Esophagus muscularis mucosa (tissue), 3 donors: ENCODE measurements around the gene CDX1.

Experiments
- POLR2A ChIP-seq: fragments of 450-650 bp; IDR thresholded peaks from one replicate; pipeline ENCODE4 v1.6.1; 2017; ENCODE audit warnings: antibody characterized with exemption, moderate library complexity, mild to moderate bottlenecking, low read depth
- POLR2AphosphoS5 ChIP-seq, 2 donors: sonication (generic); formaldehyde crosslinking; IDR thresholded peaks; one replicate each; pipeline ENCODE4 v1.6.1; 2017; ENCODE audit warnings: antibody characterized with exemption in 2 of 2
- TF ChIP-seq, protein P1 (sequence below), 3 experiments: fragments of 200-600 bp in 2 of 3; fragments of 450-650 bp in 1 of 3; sonication (generic) in 2 of 3; IDR thresholded peaks; one replicate each; pipeline ENCODE4 v1.5.1; 2017 to 2019; ENCODE audit warnings: antibody characterized with exemption in 3 of 3, mild to moderate bottlenecking in 2 of 3, moderate library complexity in 1 of 3

DNA sequence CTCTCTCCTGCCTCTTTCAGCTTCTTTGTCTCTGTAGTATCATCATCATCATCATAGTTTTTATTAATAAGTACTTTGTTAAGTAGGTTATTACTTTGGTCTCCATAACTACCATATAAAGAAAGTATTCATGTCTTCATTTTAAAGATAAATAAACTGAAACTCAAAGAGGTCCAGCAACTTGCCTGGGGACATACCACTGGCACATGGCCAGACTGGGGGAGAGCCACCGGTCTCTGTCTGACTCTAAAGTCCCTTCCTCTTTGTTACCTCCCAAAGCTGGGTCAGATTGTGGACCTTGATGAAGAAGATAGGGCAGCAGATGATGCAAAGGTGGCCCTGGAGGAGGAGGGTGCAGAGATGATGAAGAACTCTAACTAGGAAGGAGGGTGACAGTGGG, 8.5 kb downstream of the CDX1 start:
- TF ChIP-seq, protein P1, sequence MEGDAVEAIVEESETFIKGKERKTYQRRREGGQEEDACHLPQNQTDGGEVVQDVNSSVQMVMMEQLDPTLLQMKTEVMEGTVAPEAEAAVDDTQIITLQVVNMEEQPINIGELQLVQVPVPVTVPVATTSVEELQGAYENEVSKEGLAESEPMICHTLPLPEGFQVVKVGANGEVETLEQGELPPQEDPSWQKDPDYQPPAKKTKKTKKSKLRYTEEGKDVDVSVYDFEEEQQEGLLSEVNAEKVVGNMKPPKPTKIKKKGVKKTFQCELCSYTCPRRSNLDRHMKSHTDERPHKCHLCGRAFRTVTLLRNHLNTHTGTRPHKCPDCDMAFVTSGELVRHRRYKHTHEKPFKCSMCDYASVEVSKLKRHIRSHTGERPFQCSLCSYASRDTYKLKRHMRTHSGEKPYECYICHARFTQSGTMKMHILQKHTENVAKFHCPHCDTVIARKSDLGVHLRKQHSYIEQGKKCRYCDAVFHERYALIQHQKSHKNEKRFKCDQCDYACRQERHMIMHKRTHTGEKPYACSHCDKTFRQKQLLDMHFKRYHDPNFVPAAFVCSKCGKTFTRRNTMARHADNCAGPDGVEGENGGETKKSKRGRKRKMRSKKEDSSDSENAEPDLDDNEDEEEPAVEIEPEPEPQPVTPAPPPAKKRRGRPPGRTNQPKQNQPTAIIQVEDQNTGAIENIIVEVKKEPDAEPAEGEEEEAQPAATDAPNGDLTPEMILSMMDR (IDR thresholded peaks at IDR 0.05) = no peak
- TF ChIP-seq POLR2AphosphoS5 (IDR thresholded peaks at IDR 0.05) (no peak), POLR2A (no peak)
